SK-N-MC (cell line): ENCODE results near the gene NDUFA1.
"Not testable (repeated sequence)": the region's sequence is repeated elsewhere in the genome, so short reads cannot be mapped to it uniquely, and the experiment has no call there.

Experiments
- DNase-seq: peaks from one replicate; pipeline ENCODE4 v3.0.0-alpha.2; 2011; ENCODE audit warnings: low read depth, low spot score
- H3K27ac ChIP-seq: fragments of 200-600 bp; sonication (generic); 2 replicates; pipeline ENCODE4 v1.5.1; 2016; ENCODE audit warnings: mixed run types
- H3K36me3 ChIP-seq: fragments of 200-600 bp; sonication (generic); 2 replicates; pipeline ENCODE4 v1.6.1; 2017; ENCODE audit warnings: antibody characterized with exemption, low read length, mixed read lengths; ENCODE audit not compliant: insufficient read depth
- H3K4me3 ChIP-seq: fragments of 200-600 bp; sonication (generic); 2 replicates; pipeline ENCODE4 v1.5.1; 2016
- H3K9ac ChIP-seq: fragments of 200-600 bp; sonication (generic); 2 replicates; pipeline ENCODE4 v1.8.0; 2017; ENCODE audit warnings: mixed run types, mixed read lengths; ENCODE audit not compliant: insufficient read length
- H3K9me3 ChIP-seq: fragments of 200-600 bp; sonication (generic); 2 replicates; pipeline ENCODE4 v1.6.1; 2017; ENCODE audit warnings: low read depth, mild to moderate bottlenecking, antibody characterized with exemption, low read length, moderate library complexity, mixed read lengths
- EZH2 ChIP-seq: fragments of 200-600 bp; sonication (generic); IDR thresholded peaks from one replicate; pipeline ENCODE4 v1.6.1; 2017; ENCODE audit warnings: antibody characterized with exemption
- FOXP2 ChIP-seq: optimal IDR thresholded peaks from 2 replicates; pipeline ENCODE3; 2011; ENCODE audit warnings: mild to moderate bottlenecking, moderate library complexity; ENCODE audit not compliant: insufficient read depth; ENCODE audit errors: extremely low read length, control extremely low read depth
- POLR2AphosphoS5 ChIP-seq: IDR thresholded peaks from 2 replicates; pipeline ENCODE4 v1.6.1; 2012; ENCODE audit warnings: mild to moderate bottlenecking, low read depth, low read length, borderline replicate concordance

The NDUFA1 gene

GRCh38 chrX:119895843-119896326 is 24.3 kb downstream of the NDUFA1 start, which contains the start of gene AKAP14:
Gene AKAP14 (plus strand): TSS chrX:119895893. CDS start chrX:119903224, 7,331 bp downstream.
- no peak within 1 kb of the TSS for H3K4me3 ChIP-seq
- H3K9me3 ChIP-seq = no peaks in the 10 kb centered on the region
- TF ChIP-seq POLR2AphosphoS5 (no peak), FOXP2 (no peak), EZH2 (no peak)
- no peak within 1 kb of the TSS for H3K27ac ChIP-seq
- no peak for DNase-seq
- no peak within 1 kb of the TSS for H3K9ac ChIP-seq
- no peaks in the 10 kb centered on the region for H3K36me3 ChIP-seq

- Histone ChIP-seq H3K36me3 (no peaks in the 10 kb centered on the region), H3K9me3 (no peaks in the 10 kb centered on the region), H3K27ac (no peak overlapping the region), H3K9ac (no peak overlapping the region), H3K4me3 (no peak overlapping the region)
- no peak for DNase-seq
- TF ChIP-seq POLR2AphosphoS5 (no peak), FOXP2 (no peak), EZH2 (no peak)
Observed at GRCh38 chrX:119899125-119899524, 27.5 kb downstream of the NDUFA1 start.

- TF ChIP-seq FOXP2 (no peak), POLR2AphosphoS5 (no peak), EZH2 (no peak)
- Histone ChIP-seq H3K9me3 (no peaks in the 10 kb centered on the region), H3K36me3 (no peaks in the 10 kb centered on the region), H3K27ac (no peak overlapping the region), H3K4me3 (no peak overlapping the region), H3K9ac (no peak overlapping the region)
- DNase-seq = no peak
Observed at GRCh38 chrX:119900976-119901375, 29.3 kb downstream of the NDUFA1 start.

GRCh38 chrX:119916310-119916709 is 44.7 kb downstream of the NDUFA1 start:
- Histone ChIP-seq H3K4me3 (no peak overlapping the region), H3K36me3 (no peaks in the 10 kb centered on the region), H3K9me3 (no peaks in the 10 kb centered on the region), H3K9ac (no peak overlapping the region), H3K27ac (no peak overlapping the region)
- TF ChIP-seq EZH2 (no peak), POLR2AphosphoS5 (no peak), FOXP2 (no peak)
- no peak for DNase-seq

GRCh38 chrX:119917877-119918276 is 46.2 kb downstream of the NDUFA1 start:
- Histone ChIP-seq H3K4me3 (no peak overlapping the region), H3K9ac (no peak overlapping the region), H3K9me3 (no peaks in the 10 kb centered on the region), H3K27ac (no peak overlapping the region), H3K36me3 (no peaks in the 10 kb centered on the region)
- DNase-seq = no peak
- no peak for TF ChIP-seq FOXP2

- no peak overlapping the region for H3K4me3 ChIP-seq
- H3K36me3 ChIP-seq = no peaks in the 10 kb centered on the region
- H3K9ac ChIP-seq = no peak overlapping the region
- no peaks in the 10 kb centered on the region for H3K9me3 ChIP-seq
- TF ChIP-seq POLR2AphosphoS5 (no peak), FOXP2 (no peak), EZH2 (no peak)
- DNase-seq = no peak
- no peak overlapping the region for H3K27ac ChIP-seq
Observed at GRCh38 chrX:119919835-119920585, 48.4 kb downstream of the NDUFA1 start.

- H3K9ac ChIP-seq, H3K9me3 ChIP-seq, H3K4me3 ChIP-seq, H3K36me3 ChIP-seq, H3K27ac ChIP-seq, DNase-seq: not testable (repeated sequence)
Observed at GRCh38 chrX:119922391-119922790, 50.8 kb downstream of the NDUFA1 start.
